ENCODE data around the gene AMIGO3.

Gene AMIGO3

DNA sequence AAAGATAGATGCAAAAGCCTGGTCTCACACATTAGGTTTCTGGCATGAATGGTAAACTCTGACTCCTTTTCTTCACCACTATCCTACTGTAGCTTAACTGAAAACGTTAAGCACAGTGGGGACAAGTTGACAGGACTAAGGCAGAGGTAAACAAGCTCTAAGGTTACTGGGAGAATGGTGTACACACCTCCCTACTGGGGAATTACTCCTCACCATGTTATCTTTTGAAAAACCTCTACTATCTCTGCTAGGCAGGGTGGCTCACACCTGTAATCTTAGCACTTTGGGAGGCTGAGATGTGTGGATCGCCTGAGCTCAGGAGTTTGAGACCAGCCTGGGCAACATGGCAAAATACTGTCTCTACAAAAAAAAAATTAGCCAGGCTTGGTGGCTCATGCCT, 37.7 kb upstream of the AMIGO3 start:
- TF ChIP-seq ZBTB7A (IDR thresholded peaks at IDR 0.05; ENCODE audit: low read depth), result no peak

DNA sequence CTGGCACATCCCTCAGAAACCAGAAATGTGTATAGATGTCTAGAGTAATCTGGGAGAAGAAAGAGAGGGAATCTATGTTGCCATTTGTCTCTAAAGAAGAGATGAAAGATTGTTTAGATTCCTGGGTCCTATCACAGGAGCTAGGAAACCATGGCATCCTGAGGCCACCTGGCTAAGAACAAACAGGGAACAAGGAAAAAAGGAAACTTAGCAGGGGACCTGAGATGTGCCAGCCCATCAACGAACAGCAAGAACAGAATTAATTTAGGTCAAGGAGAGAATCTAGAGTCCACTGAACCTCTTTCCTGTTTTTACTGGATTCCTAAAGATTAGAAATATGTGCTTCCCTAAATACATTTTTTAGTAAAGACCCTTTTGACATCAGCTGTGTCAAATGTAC, 36.6 kb upstream of the AMIGO3 start:
- TF ChIP-seq CREB1 (IDR thresholded peaks at IDR 0.05; ENCODE audit: low read depth), result no peak
- TF ChIP-seq, protein P1, sequence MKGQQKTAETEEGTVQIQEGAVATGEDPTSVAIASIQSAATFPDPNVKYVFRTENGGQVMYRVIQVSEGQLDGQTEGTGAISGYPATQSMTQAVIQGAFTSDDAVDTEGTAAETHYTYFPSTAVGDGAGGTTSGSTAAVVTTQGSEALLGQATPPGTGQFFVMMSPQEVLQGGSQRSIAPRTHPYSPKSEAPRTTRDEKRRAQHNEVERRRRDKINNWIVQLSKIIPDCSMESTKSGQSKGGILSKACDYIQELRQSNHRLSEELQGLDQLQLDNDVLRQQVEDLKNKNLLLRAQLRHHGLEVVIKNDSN (IDR thresholded peaks at IDR 0.05), result no peak
- no peak for TF ChIP-seq TCF12 (IDR thresholded peaks at IDR 0.05; ENCODE audit: low read depth)
- TF ChIP-seq, protein P2, sequence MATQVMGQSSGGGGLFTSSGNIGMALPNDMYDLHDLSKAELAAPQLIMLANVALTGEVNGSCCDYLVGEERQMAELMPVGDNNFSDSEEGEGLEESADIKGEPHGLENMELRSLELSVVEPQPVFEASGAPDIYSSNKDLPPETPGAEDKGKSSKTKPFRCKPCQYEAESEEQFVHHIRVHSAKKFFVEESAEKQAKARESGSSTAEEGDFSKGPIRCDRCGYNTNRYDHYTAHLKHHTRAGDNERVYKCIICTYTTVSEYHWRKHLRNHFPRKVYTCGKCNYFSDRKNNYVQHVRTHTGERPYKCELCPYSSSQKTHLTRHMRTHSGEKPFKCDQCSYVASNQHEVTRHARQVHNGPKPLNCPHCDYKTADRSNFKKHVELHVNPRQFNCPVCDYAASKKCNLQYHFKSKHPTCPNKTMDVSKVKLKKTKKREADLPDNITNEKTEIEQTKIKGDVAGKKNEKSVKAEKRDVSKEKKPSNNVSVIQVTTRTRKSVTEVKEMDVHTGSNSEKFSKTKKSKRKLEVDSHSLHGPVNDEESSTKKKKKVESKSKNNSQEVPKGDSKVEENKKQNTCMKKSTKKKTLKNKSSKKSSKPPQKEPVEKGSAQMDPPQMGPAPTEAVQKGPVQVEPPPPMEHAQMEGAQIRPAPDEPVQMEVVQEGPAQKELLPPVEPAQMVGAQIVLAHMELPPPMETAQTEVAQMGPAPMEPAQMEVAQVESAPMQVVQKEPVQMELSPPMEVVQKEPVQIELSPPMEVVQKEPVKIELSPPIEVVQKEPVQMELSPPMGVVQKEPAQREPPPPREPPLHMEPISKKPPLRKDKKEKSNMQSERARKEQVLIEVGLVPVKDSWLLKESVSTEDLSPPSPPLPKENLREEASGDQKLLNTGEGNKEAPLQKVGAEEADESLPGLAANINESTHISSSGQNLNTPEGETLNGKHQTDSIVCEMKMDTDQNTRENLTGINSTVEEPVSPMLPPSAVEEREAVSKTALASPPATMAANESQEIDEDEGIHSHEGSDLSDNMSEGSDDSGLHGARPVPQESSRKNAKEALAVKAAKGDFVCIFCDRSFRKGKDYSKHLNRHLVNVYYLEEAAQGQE (IDR thresholded peaks at IDR 0.05; ENCODE audit: low read depth), result no peak
- TF ChIP-seq FOXM1 (IDR thresholded peaks at IDR 0.05; ENCODE audit: borderline replicate concordance, low read depth), result no peak
- TF ChIP-seq TEAD4 (IDR thresholded peaks at IDR 0.05), result no peak
- TF ChIP-seq EP300 (IDR thresholded peaks at IDR 0.05; ENCODE audit: borderline replicate concordance), result no peak
- no peak for TF ChIP-seq YY1 (IDR thresholded peaks at IDR 0.05; ENCODE audit: low read depth)
- no peak for TF ChIP-seq CEBPB (IDR thresholded peaks at IDR 0.05)
- TF ChIP-seq TAF1 (IDR thresholded peaks at IDR 0.05; ENCODE audit: low read depth), result no peak
- TF ChIP-seq NFIC (IDR thresholded peaks at IDR 0.05), result no peak
- no peak for TF ChIP-seq EGR1 (IDR thresholded peaks at IDR 0.05)
- TF ChIP-seq, protein P3, sequence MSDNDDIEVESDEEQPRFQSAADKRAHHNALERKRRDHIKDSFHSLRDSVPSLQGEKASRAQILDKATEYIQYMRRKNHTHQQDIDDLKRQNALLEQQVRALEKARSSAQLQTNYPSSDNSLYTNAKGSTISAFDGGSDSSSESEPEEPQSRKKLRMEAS (IDR thresholded peaks at IDR 0.05), result no peak
- TF ChIP-seq ZBTB7A (IDR thresholded peaks at IDR 0.05; ENCODE audit: low read depth), result no peak
- no peak for TF ChIP-seq RAD21 (IDR thresholded peaks at IDR 0.05; ENCODE audit: low read depth)

DNA sequence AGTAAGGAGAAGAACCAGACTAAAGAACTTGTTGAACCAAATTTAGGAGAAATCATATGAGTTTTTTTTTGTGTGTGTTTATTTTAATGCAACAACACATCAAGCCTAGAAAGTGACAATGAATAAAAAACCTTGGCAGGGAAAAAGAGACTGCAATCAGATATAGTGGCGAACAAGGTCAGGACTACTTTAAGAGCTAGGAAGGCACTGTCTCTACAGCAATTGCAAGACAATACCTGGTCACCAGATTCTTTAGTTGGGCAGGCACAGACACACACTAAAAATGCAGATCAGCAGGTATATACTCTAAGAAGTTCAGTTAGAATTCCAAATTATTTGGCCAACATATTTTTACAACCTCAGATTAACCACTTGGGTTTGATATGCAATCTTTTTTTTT, 35.1 kb upstream of the AMIGO3 start:
- TF ChIP-seq, protein P2 (IDR thresholded peaks at IDR 0.05; ENCODE audit: low read depth), result no peak
- TF ChIP-seq NFIC (IDR thresholded peaks at IDR 0.05), result no peak
- TF ChIP-seq CREB1 (IDR thresholded peaks at IDR 0.05; ENCODE audit: low read depth), result no peak

DNA sequence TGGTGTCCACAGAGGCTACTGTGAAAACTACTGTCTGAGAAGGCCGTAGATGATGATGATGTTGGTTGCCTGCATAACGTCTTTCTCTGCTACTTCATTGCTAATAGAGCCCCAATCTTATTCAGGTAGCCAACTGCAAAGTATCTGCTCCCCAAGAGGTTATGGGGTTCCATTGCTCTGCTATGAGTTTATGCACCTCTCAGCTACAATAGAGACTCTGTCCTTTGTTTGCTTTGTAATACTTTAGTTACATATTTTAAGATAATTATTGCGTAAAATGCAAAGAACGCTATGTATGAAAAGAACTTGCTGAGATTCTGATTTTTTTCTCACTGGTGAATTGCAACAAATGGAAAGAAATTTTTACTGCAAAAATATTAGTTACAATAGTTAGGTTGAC, 32.0 kb upstream of the AMIGO3 start:
- TF ChIP-seq TEAD4 (IDR thresholded peaks at IDR 0.05), result no peak
- TF ChIP-seq EGR1 (IDR thresholded peaks at IDR 0.05), result no peak
- TF ChIP-seq YY1 (IDR thresholded peaks at IDR 0.05; ENCODE audit: low read depth), result no peak
- no peak for TF ChIP-seq FOXM1 (IDR thresholded peaks at IDR 0.05; ENCODE audit: borderline replicate concordance, low read depth)
- TF ChIP-seq EP300 (IDR thresholded peaks at IDR 0.05; ENCODE audit: borderline replicate concordance), result no peak
- TF ChIP-seq, protein P3 (IDR thresholded peaks at IDR 0.05), result no peak
- TF ChIP-seq CEBPB (IDR thresholded peaks at IDR 0.05), result no peak
- no peak for TF ChIP-seq TCF12 (IDR thresholded peaks at IDR 0.05; ENCODE audit: low read depth)
- TF ChIP-seq, protein P1 (IDR thresholded peaks at IDR 0.05), result no peak
- TF ChIP-seq RAD21 (IDR thresholded peaks at IDR 0.05; ENCODE audit: low read depth), result no peak
- no peak for TF ChIP-seq ZBTB7A (IDR thresholded peaks at IDR 0.05; ENCODE audit: low read depth)
- TF ChIP-seq TAF1 (IDR thresholded peaks at IDR 0.05; ENCODE audit: low read depth), result no peak
- no peak for TF ChIP-seq NFIC (IDR thresholded peaks at IDR 0.05)
- no peak for TF ChIP-seq CREB1 (IDR thresholded peaks at IDR 0.05; ENCODE audit: low read depth)
- TF ChIP-seq, protein P2 (IDR thresholded peaks at IDR 0.05; ENCODE audit: low read depth), result no peak

DNA sequence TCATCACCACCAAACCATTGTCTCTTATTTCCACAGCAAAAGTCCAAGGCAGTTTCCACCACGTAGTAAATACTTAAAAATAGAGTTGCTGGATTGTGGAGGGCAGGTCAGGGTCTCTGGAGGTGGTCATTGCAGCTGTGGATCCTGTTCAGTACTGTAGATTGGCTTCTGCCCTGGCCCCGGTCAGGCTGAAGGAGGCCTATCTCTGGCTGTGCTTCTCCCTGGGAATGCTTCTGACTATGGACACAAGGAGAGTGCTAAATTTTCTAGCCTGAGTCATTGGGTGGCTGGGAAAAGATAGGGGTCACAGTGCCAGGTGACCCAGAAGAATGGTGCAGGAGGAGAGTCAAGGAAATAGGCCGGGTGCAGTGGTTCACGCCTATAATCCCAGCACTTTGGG, 30.6 kb upstream of the AMIGO3 start:
- TF ChIP-seq CEBPB (IDR thresholded peaks at IDR 0.05), result no peak
- TF ChIP-seq TEAD4 (IDR thresholded peaks at IDR 0.05), result no peak
- TF ChIP-seq EGR1 (IDR thresholded peaks at IDR 0.05), result no peak
- no peak for TF ChIP-seq YY1 (IDR thresholded peaks at IDR 0.05; ENCODE audit: low read depth)
- no peak for TF ChIP-seq FOXM1 (IDR thresholded peaks at IDR 0.05; ENCODE audit: borderline replicate concordance, low read depth)
- TF ChIP-seq ZBTB7A (IDR thresholded peaks at IDR 0.05; ENCODE audit: low read depth), result no peak
- TF ChIP-seq, protein P3 (IDR thresholded peaks at IDR 0.05), result no peak
- TF ChIP-seq, protein P1 (IDR thresholded peaks at IDR 0.05), result no peak
- no peak for TF ChIP-seq EP300 (IDR thresholded peaks at IDR 0.05; ENCODE audit: borderline replicate concordance)

All from Ishikawa (cell line).